ENCODE data around the gene ACAN.

Gene ACAN

DNA sequence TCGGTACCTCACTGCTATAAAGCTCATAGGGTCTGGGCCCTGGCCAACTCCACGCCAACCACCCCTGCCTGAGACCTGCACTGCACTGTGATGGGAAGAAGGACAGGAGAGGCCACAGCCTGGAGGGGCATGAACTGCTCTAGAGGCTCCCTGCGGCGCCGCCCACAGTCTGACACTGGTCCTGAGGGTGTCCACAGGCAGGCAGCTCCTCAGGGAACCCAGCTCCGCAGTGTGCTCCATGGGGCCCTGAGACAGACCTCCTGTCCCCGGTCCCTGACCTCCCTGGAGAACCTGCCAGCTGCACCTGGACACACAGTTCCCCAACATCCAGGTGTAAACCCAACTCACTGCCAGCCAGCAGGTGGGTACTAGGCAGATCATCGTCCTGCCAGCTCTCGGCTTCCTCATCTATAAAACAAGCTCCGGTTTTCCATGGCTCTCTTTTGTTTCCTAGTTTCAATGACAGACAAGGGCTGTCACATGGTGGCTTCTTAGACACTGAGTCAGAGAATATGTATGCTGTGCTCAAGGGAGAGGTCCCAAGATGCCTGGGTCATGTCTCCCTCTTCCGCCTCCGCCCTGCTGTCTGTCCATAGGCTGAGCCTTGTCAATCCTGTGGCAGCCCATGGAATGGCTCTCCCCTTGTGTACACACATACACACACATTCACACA is 97.2 kb downstream of the ACAN start:
- TF ChIP-seq, protein P1, sequence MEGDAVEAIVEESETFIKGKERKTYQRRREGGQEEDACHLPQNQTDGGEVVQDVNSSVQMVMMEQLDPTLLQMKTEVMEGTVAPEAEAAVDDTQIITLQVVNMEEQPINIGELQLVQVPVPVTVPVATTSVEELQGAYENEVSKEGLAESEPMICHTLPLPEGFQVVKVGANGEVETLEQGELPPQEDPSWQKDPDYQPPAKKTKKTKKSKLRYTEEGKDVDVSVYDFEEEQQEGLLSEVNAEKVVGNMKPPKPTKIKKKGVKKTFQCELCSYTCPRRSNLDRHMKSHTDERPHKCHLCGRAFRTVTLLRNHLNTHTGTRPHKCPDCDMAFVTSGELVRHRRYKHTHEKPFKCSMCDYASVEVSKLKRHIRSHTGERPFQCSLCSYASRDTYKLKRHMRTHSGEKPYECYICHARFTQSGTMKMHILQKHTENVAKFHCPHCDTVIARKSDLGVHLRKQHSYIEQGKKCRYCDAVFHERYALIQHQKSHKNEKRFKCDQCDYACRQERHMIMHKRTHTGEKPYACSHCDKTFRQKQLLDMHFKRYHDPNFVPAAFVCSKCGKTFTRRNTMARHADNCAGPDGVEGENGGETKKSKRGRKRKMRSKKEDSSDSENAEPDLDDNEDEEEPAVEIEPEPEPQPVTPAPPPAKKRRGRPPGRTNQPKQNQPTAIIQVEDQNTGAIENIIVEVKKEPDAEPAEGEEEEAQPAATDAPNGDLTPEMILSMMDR (conservative IDR thresholded peaks at IDR 0.05) = no peak
- H3K27ac ChIP-seq = no peak overlapping the region

DNA sequence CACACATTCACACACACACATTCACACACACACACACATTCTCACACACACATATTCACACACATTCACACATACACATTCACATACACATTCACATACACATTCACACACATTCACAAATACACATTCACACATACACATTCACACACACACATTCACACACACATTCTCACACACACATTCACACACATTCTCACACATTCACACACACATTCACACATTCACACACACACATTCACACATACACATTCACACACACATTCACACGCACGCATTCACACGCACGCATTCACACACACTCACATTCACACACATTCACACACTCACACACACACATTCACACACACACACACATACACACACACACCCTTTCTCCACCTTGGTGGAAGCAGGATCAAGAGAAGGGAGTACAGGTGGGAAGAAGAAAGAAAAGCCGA is 97.8 kb downstream of the ACAN start:
- TF ChIP-seq, protein P1 (conservative IDR thresholded peaks at IDR 0.05) = no peak
- no peak overlapping the region for H3K27ac ChIP-seq

DNA sequence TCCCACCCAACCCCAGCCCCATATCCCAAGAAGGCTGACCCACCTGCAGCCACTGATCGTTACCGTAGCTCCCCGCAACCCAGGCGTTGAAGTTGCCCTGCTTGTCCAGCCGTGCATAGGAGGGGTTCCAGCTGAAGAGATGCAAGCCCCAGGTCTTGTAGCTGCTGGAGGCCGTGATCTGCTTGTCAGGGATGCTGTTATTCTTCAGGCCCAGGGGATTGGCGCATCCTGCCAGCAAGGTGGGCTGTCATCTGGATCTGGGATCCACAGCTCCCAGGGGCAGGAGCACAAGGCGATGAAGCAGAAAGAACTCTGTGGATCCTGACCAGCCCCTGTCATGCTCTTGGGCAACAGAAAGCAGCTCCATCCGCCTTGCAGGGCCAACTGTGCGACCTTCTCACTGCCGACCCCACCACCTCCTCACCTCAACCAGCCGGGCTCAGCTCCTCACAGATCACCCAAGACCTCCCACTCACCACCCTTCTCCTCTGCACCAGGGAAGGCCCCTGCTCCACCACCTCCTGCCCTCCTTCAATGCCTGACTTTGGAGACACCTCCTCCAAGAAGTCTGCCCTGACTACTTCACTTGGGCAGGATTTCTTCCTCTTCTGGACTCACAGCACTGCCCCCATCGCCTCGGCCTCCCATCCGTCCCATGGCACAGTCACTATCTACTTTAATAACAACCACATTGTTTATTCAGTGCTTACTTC is 98.4 kb downstream of the ACAN start:
- no peak overlapping the region for H3K27ac ChIP-seq
- TF ChIP-seq, protein P1 (conservative IDR thresholded peaks at IDR 0.05) = no peak

DNA sequence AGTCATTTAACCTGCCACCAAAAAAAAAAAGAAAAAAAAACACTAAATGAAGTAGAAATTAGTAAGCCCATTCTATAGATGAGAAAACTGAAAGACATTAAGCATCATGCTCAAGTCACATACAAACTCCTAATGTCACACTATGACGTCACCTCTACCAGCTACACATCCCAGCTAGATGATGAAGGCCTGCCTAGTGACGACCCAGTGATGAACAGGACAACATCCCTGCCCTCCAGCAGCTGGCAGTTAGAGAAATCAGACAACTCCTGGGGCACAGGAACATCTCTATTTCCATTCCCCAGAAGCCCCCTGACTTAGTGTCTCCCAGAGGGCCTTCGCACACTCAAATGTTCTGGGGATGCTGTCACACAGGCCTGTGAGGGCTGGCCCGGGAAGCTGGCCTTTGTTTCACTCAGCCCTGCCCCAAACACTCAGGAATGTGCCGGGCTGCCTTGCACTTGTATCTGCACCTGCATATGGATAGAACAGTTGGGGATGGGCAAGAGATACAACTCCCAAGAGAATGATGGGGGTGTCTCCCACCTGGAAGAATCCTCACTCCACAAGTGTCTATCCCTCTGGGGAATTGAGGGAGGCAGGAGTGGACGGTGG is 99.1 kb downstream of the ACAN start:
- no peak overlapping the region for H3K27ac ChIP-seq
- TF ChIP-seq, protein P1 (conservative IDR thresholded peaks at IDR 0.05) = no peak

DNA sequence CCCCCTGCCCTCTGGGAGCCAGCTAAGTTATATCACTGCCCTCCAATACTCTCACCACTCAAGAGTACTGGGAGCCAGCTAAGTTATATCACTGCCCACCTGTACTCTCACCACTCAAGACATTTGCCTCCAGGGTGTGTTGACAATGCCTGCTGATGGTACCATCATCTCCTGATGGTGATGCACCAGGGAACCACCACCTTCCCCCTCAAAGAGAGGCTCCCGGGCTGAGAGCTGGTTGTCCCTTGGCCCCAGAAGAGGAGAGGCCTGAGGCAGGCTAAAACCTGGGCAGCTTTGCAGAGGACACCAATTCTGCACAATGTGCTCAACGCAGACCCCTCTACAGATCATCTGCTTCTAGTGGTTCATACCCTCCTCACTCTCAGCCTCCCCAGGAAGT is 99.6 kb downstream of the ACAN start:
- H3K27ac ChIP-seq = no peak overlapping the region
- TF ChIP-seq, protein P1 (conservative IDR thresholded peaks at IDR 0.05) = no peak

DNA sequence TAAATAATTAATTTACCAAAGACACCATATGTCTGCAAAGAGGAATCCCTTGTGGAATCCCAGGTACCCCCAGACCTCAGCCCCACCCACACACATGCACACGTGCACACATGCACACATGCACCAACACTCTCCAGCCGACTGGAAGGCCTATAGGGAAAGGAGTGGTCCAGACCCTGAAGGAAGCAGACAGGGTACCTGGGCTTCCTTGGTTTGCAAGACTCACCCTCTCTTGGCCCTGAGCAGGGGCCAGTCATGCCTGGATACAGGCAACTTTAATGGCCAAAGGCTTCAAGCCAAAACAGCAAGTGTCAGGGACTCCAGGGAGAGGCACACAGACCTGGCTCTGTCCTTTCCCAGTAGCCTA is 101.0 kb downstream of the ACAN start:
- TF ChIP-seq, protein P1 (conservative IDR thresholded peaks at IDR 0.05) = no peak
- H3K27ac ChIP-seq = no peak overlapping the region

DNA sequence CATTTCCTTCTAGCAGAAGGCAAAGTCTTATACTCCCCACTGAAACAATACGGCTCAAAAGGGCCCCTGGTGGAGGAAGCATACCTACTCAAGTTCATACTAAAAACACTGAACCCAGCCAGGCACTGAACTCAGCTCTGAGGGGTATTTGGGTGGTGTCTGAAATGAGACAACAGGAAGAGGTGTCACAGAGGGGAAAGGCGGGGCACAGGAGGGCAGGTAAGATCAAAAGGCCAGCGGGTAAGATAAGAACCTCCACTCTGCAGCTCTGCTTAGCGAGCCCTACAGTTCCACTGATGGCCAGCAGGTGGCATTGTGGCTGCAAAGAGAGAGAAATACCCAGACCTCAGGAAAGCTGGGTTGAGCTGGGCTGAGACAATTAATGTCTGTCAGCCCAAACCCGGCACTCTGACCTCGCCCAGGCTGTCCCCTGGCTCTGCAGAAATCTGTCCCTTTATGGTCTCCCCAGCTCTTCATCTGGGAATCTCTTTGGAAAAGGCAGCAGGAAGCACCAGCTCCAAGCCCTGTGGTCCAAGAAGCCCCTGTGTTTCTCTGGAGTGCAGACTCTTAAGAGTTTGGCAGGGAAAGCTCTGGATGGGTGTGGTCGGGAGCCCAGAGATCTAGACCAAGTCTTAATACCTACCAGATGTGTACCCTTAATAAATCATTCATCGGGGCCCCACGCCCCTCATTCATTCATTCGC is 101.5 kb downstream of the ACAN start:
- H3K27ac ChIP-seq = peak overlapping the region; percentile 21

More for the DNA sequence above, 101.5 kb downstream of the ACAN start:
- TF ChIP-seq, protein P1 (conservative IDR thresholded peaks at IDR 0.05) = peak; percentile 100

Data from VCaP (cell line).